GM15510 (cell line): Measurements from ENCODE around the gene SLC38A9.

Experiments used
- POLR2A ChIP-seq: IDR thresholded peaks from 3 replicates; pipeline ENCODE4 v1.6.1; 2011; ENCODE audit warnings: borderline replicate concordance; ENCODE audit not compliant: insufficient read length; ENCODE audit errors: extremely low read depth

Gene SLC38A9

DNA sequence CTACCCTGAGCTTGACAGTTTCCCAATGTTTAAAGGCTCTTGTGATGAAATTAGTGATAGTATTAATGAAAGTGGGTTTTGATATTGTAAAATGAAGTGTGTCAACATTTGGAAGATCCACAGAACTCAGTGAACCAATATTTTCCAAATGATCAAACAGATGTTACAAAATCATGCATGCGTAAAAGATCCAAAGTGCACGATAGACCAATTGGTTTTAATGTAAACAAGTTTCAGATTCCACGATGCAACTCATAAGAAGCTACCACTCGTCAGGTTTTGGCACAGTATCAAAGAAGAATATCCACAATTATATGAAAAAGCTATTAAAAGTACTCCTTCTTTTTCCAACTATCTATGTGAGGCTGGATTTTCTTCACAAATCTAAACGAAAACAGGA, 82.3 kb downstream of the SLC38A9 start:
- TF ChIP-seq POLR2A = no peak

DNA sequence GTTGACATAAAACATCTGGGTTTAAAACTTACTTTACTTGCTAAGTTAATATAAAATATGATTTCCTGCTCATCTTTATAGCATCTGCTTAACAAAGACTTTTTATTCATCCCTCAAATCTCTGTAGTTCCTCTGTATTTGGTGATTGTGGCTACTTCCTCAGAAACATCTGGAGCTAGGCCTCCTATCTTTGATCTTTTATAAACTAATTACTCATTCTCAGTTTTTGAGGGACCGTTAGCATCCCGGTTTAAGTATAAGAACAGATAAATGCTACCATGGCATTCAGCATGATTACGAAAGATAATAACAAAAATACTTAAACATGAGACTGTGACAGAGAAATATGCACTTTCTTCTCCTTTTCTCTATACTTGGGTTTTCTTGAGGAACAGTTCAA, 85.3 kb downstream of the SLC38A9 start:
- no peak for TF ChIP-seq POLR2A

DNA sequence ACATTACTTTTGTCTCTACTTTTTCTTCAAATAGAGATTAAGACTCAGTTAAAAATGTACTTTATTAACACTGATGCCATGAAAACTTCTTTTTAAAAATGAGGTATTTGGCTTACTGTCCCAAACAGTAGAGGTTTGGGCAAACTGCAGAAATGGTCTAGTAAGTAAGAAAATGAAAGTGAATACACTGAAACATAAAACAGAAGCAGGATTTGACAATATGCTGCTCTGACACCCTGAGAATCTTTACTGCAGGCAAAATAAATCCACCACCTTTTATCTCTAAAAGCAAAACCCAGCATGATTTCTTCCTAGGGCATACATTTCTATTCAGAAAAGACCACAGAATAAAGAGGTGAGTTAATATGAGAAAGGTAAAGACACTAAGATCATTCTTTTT, 86.2 kb downstream of the SLC38A9 start:
- TF ChIP-seq POLR2A = no peak

- TF ChIP-seq POLR2A = no peak
Observed at GRCh38 chr5:55625589-55625909, 86.6 kb downstream of the SLC38A9 start.

GRCh38 chr5:55624841-55625588, 87.1 kb downstream of the SLC38A9 start:
- no peak for TF ChIP-seq POLR2A

DNA sequence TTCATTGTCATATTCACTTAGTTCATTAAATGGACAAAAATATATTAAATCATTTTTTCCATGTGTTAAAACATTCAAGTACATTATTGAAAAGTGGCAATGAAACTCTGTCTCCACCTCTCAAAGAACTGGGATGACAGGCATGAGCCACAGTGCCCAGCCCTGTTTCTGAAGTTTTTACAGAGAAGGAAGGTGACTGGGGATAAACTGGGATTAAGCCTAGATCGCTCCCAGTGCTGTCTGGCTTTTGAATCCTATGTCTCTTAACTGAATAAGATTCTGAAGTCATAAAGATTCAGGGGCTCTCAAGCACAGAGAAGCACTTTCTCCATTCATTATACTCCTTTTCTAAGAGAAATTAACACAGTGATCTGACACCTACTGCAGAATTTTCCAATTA, 88.3 kb downstream of the SLC38A9 start:
- TF ChIP-seq POLR2A = no peak

- TF ChIP-seq POLR2A = no peak
Observed at GRCh38 chr5:55622460-55622859, 89.7 kb downstream of the SLC38A9 start.

- TF ChIP-seq POLR2A = no peak
Observed at GRCh38 chr5:55621229-55621628, 90.9 kb downstream of the SLC38A9 start.

DNA sequence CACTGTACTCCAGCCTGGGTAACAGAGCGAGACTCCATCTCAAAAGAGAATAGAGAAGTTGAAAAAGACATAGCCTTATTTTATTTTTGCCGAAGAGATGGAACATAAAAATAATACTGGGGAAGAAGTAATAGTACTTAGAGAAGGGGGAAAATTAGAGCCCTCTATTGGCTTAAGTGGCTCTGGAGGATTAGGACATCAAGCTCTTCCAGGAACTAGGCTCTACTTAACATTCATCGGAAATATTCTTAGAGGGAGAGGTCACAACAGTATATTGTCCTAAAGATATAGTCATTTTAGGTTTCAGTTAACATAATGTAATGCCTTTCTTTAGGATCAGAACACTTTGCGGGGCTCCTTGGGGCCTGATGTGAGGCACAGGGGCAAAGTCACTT, 91.4 kb downstream of the SLC38A9 start:
- no peak for TF ChIP-seq POLR2A

GRCh38 chr5:55620009-55620765, 91.9 kb downstream of the SLC38A9 start:
- no peak for TF ChIP-seq POLR2A

DNA sequence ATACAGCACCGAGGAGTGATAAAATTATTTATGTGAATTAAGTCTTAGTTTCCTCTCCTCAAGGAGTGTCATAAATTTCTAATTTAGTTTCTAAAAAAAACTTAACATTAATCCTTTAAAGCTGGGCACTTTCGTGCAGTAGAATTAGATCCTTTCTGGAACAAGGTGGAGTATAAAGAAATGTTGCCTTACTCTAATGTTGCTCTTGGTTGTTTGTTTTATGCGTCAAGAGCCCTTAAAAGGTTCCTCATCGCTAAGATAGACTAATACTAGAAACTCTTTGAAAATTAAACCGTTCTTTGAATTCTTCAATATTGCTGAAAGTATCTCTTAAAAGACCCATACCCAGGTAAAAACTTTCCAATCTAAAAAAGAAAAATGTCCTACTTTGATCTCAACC, 93.8 kb downstream of the SLC38A9 start:
- TF ChIP-seq POLR2A = no peak

- TF ChIP-seq POLR2A = no peak
Observed at GRCh38 chr5:55613112-55613868, 98.8 kb downstream of the SLC38A9 start.

DNA sequence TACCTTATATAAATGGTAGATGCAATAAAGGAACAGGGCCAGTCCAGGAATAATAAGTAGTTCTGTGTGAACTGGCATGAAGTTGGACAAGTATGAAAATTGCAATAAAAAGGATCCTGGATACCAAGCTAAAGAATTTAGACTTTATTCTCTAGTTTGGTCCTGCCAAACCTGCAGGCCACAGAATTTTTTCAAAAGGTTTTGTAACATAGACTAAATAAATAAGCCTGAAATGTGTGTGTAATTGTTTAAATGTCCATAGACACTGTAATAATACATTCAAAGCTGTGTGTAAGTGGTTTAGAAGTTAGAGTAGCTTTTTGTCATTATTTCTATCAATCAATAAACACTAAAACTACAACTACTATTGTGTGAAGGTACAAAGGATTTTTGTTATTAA, 101.6 kb downstream of the SLC38A9 start:
- no peak for TF ChIP-seq POLR2A

- no peak for TF ChIP-seq POLR2A
Observed at GRCh38 chr5:55609413-55609812, 102.7 kb downstream of the SLC38A9 start.

- no peak for TF ChIP-seq POLR2A
Observed at GRCh38 chr5:55608595-55609349, 103.4 kb downstream of the SLC38A9 start.

DNA sequence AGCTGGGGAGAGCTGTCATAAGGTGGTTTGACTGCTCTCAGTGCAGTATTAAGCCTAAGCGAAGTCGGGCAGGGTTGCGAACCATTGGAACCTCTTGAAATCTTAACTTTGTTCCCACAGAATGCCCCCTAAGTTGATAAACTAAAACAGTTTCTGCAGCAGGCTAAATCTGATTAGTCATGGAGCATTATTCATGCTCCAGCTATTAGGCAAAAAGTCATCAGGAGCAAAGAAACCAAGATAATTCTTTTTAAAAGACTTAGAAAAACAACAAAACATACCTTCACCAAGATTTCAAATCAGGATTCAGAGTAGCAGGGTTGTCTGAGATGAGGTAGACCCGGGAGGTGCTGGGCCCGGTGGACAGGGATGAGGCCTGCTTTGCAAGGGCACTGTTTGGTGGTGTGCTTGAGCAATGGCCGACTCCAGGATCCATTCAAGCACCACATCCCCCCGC, 107.5 kb downstream of the SLC38A9 start:
- no peak for TF ChIP-seq POLR2A

GRCh38 chr5:55603922-55604321, 108.2 kb downstream of the SLC38A9 start:
- TF ChIP-seq POLR2A = no peak
